GM21360 (cell line): Measurements from ENCODE around the gene LRRC1.

Experiments
- ATAC-seq: cut with Tn5 transposase; IDR thresholded peaks from one replicate; pipeline ENCODE4 v1.9.1; 2021; ENCODE audit warnings: mild to moderate bottlenecking, moderate library complexity; ENCODE audit not compliant: unreplicated experiment

The LRRC1 gene

DNA sequence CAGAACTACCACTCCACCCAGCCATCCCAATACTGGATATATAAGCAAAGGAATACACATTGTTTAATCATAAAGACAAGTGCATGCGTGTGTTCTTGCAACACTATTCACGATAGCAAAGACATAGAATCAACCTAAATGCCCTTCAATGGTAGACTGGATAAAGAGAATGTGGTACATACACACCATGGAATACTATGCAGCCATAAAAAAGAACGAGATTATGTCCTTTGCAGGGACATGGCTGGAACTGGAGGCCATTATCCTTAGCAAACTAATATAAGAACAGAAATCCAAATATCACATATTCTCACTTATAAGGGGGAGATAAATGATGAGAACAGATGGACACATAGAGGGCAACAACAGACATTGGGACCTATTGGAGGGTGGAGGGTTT is 156.6 kb downstream of the LRRC1 start:
- ATAC-seq = no peak

- peak; percentile 60 for ATAC-seq
Measured at GRCh38 chr6:53956068-53956711, 161.4 kb downstream of the LRRC1 start.

- no peak for ATAC-seq
Measured at GRCh38 chr6:53956804-53957203, 162.0 kb downstream of the LRRC1 start.

DNA sequence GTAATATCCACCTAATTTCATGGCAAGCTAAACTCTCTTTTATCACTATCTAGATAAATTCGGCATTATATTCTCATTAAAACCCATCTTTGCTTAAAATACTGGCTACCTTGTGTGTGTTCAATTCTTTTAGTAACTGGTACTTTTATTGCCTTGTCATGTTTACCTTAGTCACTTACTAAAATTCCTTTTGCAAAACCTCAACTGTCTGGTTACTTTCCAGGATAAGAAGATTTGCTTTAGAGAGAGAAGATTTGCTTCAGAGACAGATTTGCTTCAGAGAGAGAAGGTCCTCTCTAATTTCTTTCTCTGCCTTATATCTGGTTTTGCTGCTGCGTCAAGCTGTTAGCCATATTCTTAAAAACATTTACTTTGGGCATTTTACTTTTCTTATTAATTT is 164.9 kb downstream of the LRRC1 start:
- no peak for ATAC-seq

DNA sequence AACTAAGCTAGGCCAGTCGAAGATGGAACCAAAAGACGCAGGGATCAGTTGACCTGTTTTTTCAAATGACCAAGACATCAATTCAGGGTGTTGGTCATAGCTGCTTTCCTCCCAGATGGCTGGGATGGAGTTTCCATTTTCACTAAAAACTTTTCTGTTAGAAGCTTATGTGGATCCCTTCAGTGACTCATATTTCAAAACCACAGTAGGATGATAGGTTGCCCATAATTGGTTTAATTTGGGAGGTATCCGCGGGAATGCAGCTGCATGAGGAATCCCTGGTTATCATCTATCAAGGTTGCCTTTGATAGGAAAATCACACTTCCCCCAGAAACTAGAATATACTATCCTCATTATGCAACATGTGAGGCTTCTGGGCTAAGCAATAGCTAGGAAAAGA is 165.5 kb downstream of the LRRC1 start:
- ATAC-seq = no peak

- ATAC-seq = no peak
Measured at GRCh38 chr6:53961679-53962370, 167.0 kb downstream of the LRRC1 start.

- ATAC-seq = no peak
Measured at GRCh38 chr6:53962646-53963045, 167.8 kb downstream of the LRRC1 start.

DNA sequence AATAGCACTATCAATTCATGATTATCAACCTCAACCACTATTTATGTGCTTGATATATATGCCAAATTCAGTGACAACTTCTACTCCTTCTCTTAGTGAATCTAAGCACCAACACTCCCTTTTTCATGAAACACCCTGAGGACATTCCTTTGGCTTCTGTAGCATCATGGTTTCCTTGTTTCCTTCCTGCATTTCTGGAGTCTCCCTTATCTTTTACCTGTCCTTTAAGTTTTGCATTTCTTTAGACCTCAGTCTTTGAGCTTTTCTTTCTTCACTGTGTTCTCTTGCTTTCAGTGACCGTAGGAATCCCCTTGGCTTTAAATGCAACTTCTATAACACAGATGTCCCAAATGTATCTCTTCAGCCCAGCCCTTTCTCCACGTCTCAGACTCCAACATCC is 172.6 kb downstream of the LRRC1 start:
- ATAC-seq = no peak
